Fibroblast of mammary gland (primary cell): ENCODE measurements around the gene PRIM2.
"Not testable (repeated sequence)": the region's sequence is repeated elsewhere in the genome, so short reads cannot be mapped to it uniquely, and the experiment has no call there.

ENCODE experiments used
- DNase-seq: peaks from one replicate; pipeline ENCODE4 v3.0.0-alpha.2; 2010; ENCODE audit warnings: low read depth
- H3K4me3 ChIP-seq: 2 replicates; pipeline ENCODE4 v1.5.1; 2011; ENCODE audit warnings: low read depth, mild to moderate bottlenecking, low read length, moderate library complexity; ENCODE audit not compliant: control insufficient read depth
- TF ChIP-seq, protein P1 (sequence below): conservative IDR thresholded peaks from 2 replicates; pipeline ENCODE4 v1.5.1; 2011; ENCODE audit warnings: low read depth, low read length, inconsistent platforms; ENCODE audit not compliant: control insufficient read depth, insufficient read depth

The PRIM2 gene

DNA sequence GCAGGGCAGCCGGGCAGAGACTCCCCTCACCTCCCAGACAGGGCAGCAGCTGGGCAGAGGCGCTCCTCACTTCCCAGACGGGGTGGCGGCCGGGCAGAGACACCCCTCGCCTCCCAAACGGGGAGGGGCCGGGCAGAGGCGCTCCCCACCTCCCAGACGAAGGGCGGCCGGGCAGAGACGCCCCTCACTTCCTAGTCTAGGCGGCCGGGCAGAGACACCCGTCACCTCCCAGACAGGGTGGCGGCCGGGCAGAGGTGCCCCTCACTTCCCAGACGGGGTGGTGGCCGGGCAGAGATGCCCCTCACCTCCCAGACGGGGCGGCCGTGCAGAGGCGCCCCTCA lies 6.6 kb upstream of the PRIM2 start:
- TF ChIP-seq, protein P1, sequence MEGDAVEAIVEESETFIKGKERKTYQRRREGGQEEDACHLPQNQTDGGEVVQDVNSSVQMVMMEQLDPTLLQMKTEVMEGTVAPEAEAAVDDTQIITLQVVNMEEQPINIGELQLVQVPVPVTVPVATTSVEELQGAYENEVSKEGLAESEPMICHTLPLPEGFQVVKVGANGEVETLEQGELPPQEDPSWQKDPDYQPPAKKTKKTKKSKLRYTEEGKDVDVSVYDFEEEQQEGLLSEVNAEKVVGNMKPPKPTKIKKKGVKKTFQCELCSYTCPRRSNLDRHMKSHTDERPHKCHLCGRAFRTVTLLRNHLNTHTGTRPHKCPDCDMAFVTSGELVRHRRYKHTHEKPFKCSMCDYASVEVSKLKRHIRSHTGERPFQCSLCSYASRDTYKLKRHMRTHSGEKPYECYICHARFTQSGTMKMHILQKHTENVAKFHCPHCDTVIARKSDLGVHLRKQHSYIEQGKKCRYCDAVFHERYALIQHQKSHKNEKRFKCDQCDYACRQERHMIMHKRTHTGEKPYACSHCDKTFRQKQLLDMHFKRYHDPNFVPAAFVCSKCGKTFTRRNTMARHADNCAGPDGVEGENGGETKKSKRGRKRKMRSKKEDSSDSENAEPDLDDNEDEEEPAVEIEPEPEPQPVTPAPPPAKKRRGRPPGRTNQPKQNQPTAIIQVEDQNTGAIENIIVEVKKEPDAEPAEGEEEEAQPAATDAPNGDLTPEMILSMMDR = no peak
- no peak for DNase-seq
- no peak overlapping the region for H3K4me3 ChIP-seq

DNA sequence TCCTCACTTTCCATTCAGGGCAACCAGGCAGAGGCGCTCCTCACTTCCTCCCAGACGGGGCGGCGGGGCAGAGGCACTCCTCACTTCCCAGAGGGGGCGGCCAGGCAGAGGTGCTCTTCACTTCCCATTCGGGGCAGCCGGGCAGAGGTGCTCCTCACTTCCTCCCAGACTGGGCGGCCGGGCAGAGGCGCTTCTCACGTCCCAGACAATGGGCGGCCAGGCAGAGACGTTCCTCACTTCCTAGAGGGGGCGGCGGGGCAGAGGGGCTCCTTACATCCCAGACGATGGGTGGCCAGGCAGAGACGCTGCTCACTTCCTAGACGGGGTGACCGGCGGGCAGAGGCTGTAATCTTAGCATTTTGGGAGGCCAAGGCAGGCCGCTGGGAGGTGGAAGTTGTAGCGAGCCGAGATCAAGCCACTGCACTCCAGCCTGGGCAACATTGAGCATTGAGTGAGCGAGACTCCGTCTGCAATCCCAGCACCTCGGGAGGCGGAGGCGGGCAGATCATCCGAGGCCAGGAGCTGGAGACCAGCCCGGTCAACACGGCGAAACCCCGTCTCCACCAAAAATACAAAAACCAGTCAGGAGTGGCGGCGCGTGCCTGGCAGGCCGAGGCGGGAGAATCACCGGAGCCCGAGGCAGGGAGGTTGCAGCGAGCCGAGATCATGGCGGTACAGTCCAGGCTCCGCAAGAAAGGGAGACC lies 6.0 kb upstream of the PRIM2 start:
- DNase-seq, H3K4me3 ChIP-seq: not testable (repeated sequence)

DNA sequence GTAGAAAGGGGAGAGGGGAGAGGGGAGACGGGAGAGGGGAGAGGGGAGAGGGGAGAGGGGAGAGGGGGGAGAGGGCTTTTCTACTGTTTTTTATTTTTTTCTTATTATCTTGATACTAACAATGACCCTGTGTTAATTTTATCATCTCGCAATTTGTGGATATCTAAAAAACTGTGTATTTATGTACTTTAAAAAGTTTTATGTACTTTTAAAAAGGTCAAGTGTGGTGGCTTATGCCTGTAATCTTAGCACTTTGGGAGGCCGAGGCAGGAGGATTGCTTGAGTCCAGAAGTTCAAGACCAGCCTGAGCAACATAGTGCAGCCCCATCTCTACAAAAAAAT lies 5.5 kb upstream of the PRIM2 start:
- DNase-seq = no peak
- TF ChIP-seq, protein P1 = no peak
- H3K4me3 ChIP-seq = no peak overlapping the region

DNA sequence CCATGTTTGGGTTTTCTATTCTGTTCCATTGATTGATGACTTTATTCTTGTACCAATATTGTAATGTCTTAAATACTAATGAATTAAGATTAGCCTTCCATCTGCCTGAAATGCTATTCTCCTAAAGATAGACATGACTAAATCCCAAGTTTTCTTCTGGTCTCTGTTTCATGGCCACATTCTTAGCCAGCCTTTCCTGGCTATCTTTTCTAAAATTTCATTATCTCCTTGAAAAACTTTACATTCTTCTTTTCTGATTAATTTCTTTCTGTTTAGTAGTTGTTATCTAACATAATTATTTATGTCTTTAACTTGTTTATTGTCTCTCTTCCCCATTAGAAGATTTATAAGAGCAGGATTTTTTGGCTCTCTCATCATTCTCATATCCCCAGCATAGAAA lies 4.4 kb upstream of the PRIM2 start:
- TF ChIP-seq, protein P1 = no peak
- H3K4me3 ChIP-seq = no peak overlapping the region
- DNase-seq = no peak

DNA sequence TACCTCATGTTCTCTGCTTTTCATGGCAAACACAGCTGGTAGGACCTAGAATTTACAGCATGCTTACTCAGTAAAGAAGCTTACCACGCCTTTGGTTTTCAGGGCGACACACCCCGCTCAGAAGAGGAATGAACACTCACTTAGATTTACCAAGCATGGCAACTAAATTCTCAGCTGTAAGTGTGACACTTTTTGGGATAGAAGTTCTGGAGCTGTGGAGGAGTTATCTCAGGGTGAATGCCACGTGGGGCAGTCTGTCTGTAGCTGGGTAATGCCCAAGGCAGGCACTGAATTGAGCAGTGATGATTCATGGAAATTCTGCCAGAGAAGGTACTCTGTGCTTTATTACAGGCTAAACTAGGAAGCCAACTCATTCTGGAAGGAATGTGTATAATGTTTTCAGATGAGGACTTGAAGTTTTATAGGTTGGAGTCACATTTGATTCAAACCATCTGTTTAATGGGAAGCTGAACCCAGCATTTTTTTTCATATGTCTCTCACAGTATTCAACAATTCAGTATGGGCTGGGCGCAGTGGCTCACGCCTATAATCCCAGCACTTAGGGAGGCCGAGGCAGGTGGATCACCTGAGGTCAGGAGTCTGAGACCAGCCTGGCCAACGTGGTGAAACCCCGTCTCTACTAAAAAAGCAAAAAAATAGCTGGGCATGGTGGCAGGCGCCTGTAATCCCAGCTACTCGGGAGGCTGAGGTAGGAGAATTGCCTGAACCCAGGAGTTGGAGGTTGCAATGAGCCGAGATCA lies 3.5 kb upstream of the PRIM2 start:
- DNase-seq = peak; percentile 99
- TF ChIP-seq, protein P1 = no peak
- no peak overlapping the region for H3K4me3 ChIP-seq

DNA sequence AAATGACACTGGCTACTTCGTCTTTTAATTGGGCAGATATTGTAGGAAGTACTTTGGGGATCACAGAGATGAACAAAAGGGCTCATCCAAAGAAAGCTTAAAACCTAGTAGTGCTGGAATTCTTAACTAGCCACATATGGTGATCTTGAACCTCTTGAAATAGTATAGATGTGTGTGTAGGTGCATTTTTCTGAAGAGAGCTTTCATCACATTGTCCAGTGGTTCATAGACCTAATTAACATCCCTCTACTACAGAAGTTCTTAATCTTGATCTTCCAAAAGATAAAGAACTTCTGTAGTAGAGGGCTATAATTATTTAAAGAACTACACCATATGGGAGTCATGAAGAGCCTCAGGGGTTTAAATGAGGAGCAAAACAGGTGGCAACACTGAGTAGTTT lies 2.3 kb upstream of the PRIM2 start:
- H3K4me3 ChIP-seq = no peak overlapping the region
- no peak for DNase-seq
- TF ChIP-seq, protein P1 = no peak

DNA sequence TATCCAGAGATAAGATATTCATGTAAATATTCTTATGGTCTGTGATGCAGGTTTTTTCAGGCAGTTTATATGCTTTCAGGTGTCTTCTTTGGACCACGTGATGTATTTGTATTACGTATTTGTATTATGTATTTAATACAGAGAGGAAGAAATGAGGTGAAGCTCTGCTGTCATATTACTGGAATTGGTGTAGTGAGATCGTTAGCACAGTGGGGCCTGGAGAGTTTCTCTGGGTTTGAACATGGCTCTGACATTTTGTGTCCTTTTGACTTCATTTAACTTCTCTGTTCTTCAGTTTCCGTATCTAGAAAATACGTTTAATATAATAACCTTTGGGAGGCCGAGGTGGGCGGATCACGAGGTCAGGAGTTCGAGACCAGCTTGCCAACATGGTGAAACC lies 1.6 kb upstream of the PRIM2 start:
- no peak for DNase-seq
- H3K4me3 ChIP-seq = no peak overlapping the region

More for the DNA sequence above, 1.6 kb upstream of the PRIM2 start:
- TF ChIP-seq, protein P1 = no peak
